Measurements from ENCODE around the gene UIMC1.

GRCh38 chr5:176892663-176893062, 113.9 kb downstream of the UIMC1 start:
- TF ChIP-seq CTCF (IDR thresholded peaks at IDR 0.05; ENCODE audit: insufficient read depth, low read depth, low read length) (no peak), EZH2 (IDR thresholded peaks at IDR 0.05; ENCODE audit: insufficient read depth, low read length) (no peak)
